SK-N-SH (cell line): Measurements from ENCODE around the gene TAF1A. TPM values are rescaled to one million over a fixed set of nuclear protein-coding genes. Genes with fewer than 3 reads are reported as not detected.
A peak's percentile ranks its signal among the peaks of the same experiment; 100 is the strongest.

ENCODE experiments used
- CTCF ChIA-PET: fragments of 300-600, 350-600 bp; formaldehyde crosslinking; extraction: SDS; loops from one replicate; lab custom pipeline; 2021; lab: Yijun Ruan, JAX
- POLR2A ChIA-PET: fragments of 350-600 bp; sonication (Branson Sonifier 250); formaldehyde crosslinking; extraction: SDS; loops from one replicate; lab custom pipeline; 2020; ENCODE audit warnings: antibody characterized with exemption, inconsistent platforms; lab: Yijun Ruan, JAX
- DNase-seq: peaks from one replicate; pipeline ENCODE4 v3.0.0; 2012
- H2AFZ ChIP-seq: fragments of 200-600 bp; sonication (generic); 2 replicates; pipeline ENCODE4 v1.8.1; 2016; ENCODE audit warnings: antibody characterized with exemption, mild to moderate bottlenecking, low read depth
- H3F3A ChIP-seq: fragments of 200-600 bp; sonication (generic); replicated peaks from 2 replicates; pipeline ENCODE3; 2016; ENCODE audit warnings: antibody characterized with exemption, mild to moderate bottlenecking; ENCODE audit not compliant: insufficient read depth
- H3K27ac ChIP-seq, 2 experiments: fragments of 200-500 bp in 1 of 2; fragments of 200-600 bp in 1 of 2; sonication (Bioruptor generic) in 1 of 2; sonication (generic), shearing (Covaris generic) in 1 of 2; 2 replicates each; pipeline versions ENCODE4 v1.5.1 to v1.6.1; 2014 to 2016; ENCODE audit warnings: low read depth in 2 of 2, inconsistent platforms in 1 of 2, low read length in 1 of 2, mild to moderate bottlenecking in 1 of 2, mixed read lengths in 1 of 2
- H3K27me3 ChIP-seq: fragments of 200-600 bp; sonication (generic), shearing (Covaris generic); 2 replicates; pipeline ENCODE4 v1.6.1; 2016; ENCODE audit warnings: mixed run types; ENCODE audit not compliant: insufficient read depth
- H3K36me3 ChIP-seq, 2 experiments: fragments of 200-500 bp in 1 of 2; fragments of 200-600 bp in 1 of 2; sonication (Bioruptor generic) in 1 of 2; sonication (generic) in 1 of 2; replicated peaks in 1 of 2; 2 replicates each; pipeline versions ENCODE3 to v1.5.1; 2014 to 2016; ENCODE audit warnings: low read length in 1 of 2, mild to moderate bottlenecking in 1 of 2; ENCODE audit not compliant: insufficient read depth in 2 of 2, control insufficient read depth in 1 of 2
- H3K4me1 ChIP-seq, 2 experiments: fragments of 200-500 bp in 1 of 2; fragments of 200-600 bp in 1 of 2; sonication (Bioruptor generic) in 1 of 2; sonication (generic), shearing (Covaris generic) in 1 of 2; 2 replicates each; pipeline versions ENCODE4 v1.5.1 to v1.6.1; 2014 to 2016; ENCODE audit warnings: low read depth in 1 of 2, low read length in 1 of 2, mixed run types in 1 of 2; ENCODE audit not compliant: insufficient read depth in 2 of 2, control insufficient read depth in 1 of 2
- H3K4me2 ChIP-seq: fragments of 200-600 bp; sonication (generic), shearing (Covaris generic); 2 replicates; pipeline ENCODE4 v1.6.1; 2017; ENCODE audit warnings: mixed run types
- H3K4me3 ChIP-seq, 2 experiments: fragments of 200-500 bp in 1 of 2; fragments of 200-600 bp in 1 of 2; sonication (Bioruptor generic) in 1 of 2; sonication (generic), shearing (Covaris generic) in 1 of 2; 2 replicates each; pipeline versions ENCODE4 v1.5.1 to v1.8.1; 2014 to 2016; ENCODE audit warnings: low read depth in 2 of 2, inconsistent platforms in 1 of 2, low read length in 1 of 2, mild to moderate bottlenecking in 1 of 2, mixed read lengths in 1 of 2, moderate library complexity in 1 of 2
- H3K79me2 ChIP-seq: fragments of 200-600 bp; sonication (generic); 2 replicates; pipeline ENCODE4 v1.8.1; 2017; ENCODE audit warnings: mild to moderate bottlenecking; ENCODE audit not compliant: insufficient read depth
- H3K9ac ChIP-seq: fragments of 200-600 bp; sonication (generic); 2 replicates; pipeline ENCODE4 v1.6.1; 2017; ENCODE audit warnings: mixed run types
- H3K9me2 ChIP-seq: fragments of 200-600 bp; sonication (generic); 2 replicates; pipeline ENCODE4 v1.6.1; 2017; ENCODE audit warnings: mixed run types
- H3K9me3 ChIP-seq: fragments of 200-600 bp; sonication (generic); 2 replicates; pipeline ENCODE4 v1.6.1; 2017; ENCODE audit warnings: mixed run types, mild to moderate bottlenecking, moderate library complexity
- H4K20me1 ChIP-seq: fragments of 200-600 bp; sonication (generic); 2 replicates; pipeline ENCODE4 v1.6.1; 2017; ENCODE audit warnings: mild to moderate bottlenecking, mixed run types; ENCODE audit not compliant: insufficient read depth
- CHD2 ChIP-seq: fragments of 150-350 bp; IDR thresholded peaks from 2 replicates; pipeline ENCODE4 v1.6.1; 2018; ENCODE audit warnings: low read length; ENCODE audit not compliant: partially characterized antibody
- ELF1 ChIP-seq: IDR thresholded peaks from 2 replicates; pipeline ENCODE4 v1.4.0; 2012
- EP300 ChIP-seq, 2 experiments: IDR thresholded peaks; 2 replicates each; pipeline versions ENCODE4 v1.4.0 to v1.6.1; 2012; ENCODE audit warnings: borderline replicate concordance in 1 of 2, low read depth in 1 of 2, low read length in 1 of 2
- EZH2phosphoT487 ChIP-seq: fragments of 200-600 bp; sonication (generic); IDR thresholded peaks from 2 replicates; pipeline ENCODE4 v1.6.1; 2017; ENCODE audit warnings: low read depth, mixed run types, mild to moderate bottlenecking, antibody characterized with exemption, moderate library complexity, borderline replicate concordance
- FOSL2 ChIP-seq: IDR thresholded peaks from 2 replicates; pipeline ENCODE4 v1.4.0; 2012; ENCODE audit warnings: low read depth, mild to moderate bottlenecking, moderate library complexity, borderline replicate concordance
- FOXJ3 ChIP-seq: sonication (generic); formaldehyde crosslinking; IDR thresholded peaks from 2 replicates; pipeline ENCODE4 v1.5.1; 2020; ENCODE audit warnings: mild to moderate bottlenecking, missing genetic modification reagents
- FOXM1 ChIP-seq: IDR thresholded peaks from 2 replicates; pipeline ENCODE4 v1.4.0; 2012; ENCODE audit warnings: low read depth, mild to moderate bottlenecking
- GABPA ChIP-seq: IDR thresholded peaks from 2 replicates; pipeline ENCODE4 v1.4.0; 2012; ENCODE audit warnings: low read depth, mild to moderate bottlenecking
- GATA2 ChIP-seq: sonication (generic); formaldehyde crosslinking; IDR thresholded peaks from 2 replicates; pipeline ENCODE4 v1.5.0; 2020; ENCODE audit warnings: mild to moderate bottlenecking, missing genetic modification reagents
- IRF3 ChIP-seq: fragments of 150-350 bp; IDR thresholded peaks from 2 replicates; pipeline ENCODE4 v1.6.1; 2016; ENCODE audit warnings: mild to moderate bottlenecking, low read depth, low read length
- MEF2A ChIP-seq: IDR thresholded peaks from 2 replicates; pipeline ENCODE4 v1.4.0; 2012; ENCODE audit warnings: low read depth, borderline replicate concordance
- NFIC ChIP-seq: IDR thresholded peaks from 2 replicates; pipeline ENCODE4 v1.4.0; 2012; ENCODE audit warnings: borderline replicate concordance
- NRF1 ChIP-seq: IDR thresholded peaks from 2 replicates; pipeline ENCODE4 v1.6.1; 2012; ENCODE audit warnings: low read depth, mild to moderate bottlenecking, low read length
- PBX3 ChIP-seq: IDR thresholded peaks from 2 replicates; pipeline ENCODE4; 2012
- POLR2AphosphoS5 ChIP-seq: IDR thresholded peaks from 2 replicates; pipeline ENCODE4 v1.6.1; 2012; ENCODE audit warnings: low read depth, low read length
- RAD21 ChIP-seq: IDR thresholded peaks from 2 replicates; pipeline ENCODE4 v1.6.1; 2012; ENCODE audit warnings: mild to moderate bottlenecking, low read length
- RCOR1 ChIP-seq: fragments of 150-350 bp; IDR thresholded peaks from 2 replicates; pipeline ENCODE4 v1.6.1; 2017; ENCODE audit warnings: antibody characterized with exemption, low read length
- RXRA ChIP-seq: IDR thresholded peaks from 2 replicates; pipeline ENCODE4 v1.4.0; 2012; ENCODE audit warnings: low read depth, mild to moderate bottlenecking, borderline replicate concordance
- SIN3A ChIP-seq: IDR thresholded peaks from 2 replicates; pipeline ENCODE4 v1.6.1; 2012; ENCODE audit warnings: low read depth, mild to moderate bottlenecking, low read length, moderate library complexity, borderline replicate concordance
- SMC3 ChIP-seq: IDR thresholded peaks from 2 replicates; pipeline ENCODE4 v1.6.1; 2012; ENCODE audit warnings: low read depth, low read length, improper control_type of control experiment
- TCF12 ChIP-seq: IDR thresholded peaks from 2 replicates; pipeline ENCODE4 v1.4.0; 2012
- TEAD4 ChIP-seq: IDR thresholded peaks from 2 replicates; pipeline ENCODE4 v1.4.0; 2012; ENCODE audit warnings: mild to moderate bottlenecking, borderline replicate concordance; ENCODE audit not compliant: insufficient read depth
- YY1 ChIP-seq: IDR thresholded peaks from 2 replicates; pipeline ENCODE4 v1.4.0; 2012; ENCODE audit warnings: low read depth, mild to moderate bottlenecking
- WGBS: methylation state at CpG from one replicate; pipeline ENCODE4 v1.1.6; 2017; ENCODE audit warnings: low lambda C conversion rate; 5-methylcytosine and 5-hydroxymethylcytosine counted together
- polyA plus RNA-seq, 3 experiments: library from polyadenylated mRNA; depleted of rRNA; stranded (reverse); fragments of >200 nt; gene quantifications; 2 replicates each; pipeline ENCODE4 v1.2.3, GENCODE V29; 2012
- TF ChIP-seq, protein P1 (sequence below): IDR thresholded peaks from 2 replicates; pipeline ENCODE4 v1.6.1; 2012; ENCODE audit warnings: mild to moderate bottlenecking, low read depth, low read length, moderate library complexity
- TF ChIP-seq, protein P2 (sequence below): fragments of 150-350 bp; IDR thresholded peaks from 2 replicates; pipeline ENCODE4 v1.6.1; 2017; ENCODE audit warnings: antibody characterized with exemption, low read length, low read depth, borderline replicate concordance

TAF1A gene
- polyA plus RNA-seq, 1 of the 3 experiments (the other 2 are of a cell fraction) = 4.6 TPM

- POLR2A ChIA-PET = no interaction called here
- no peaks in the 10 kb centered on the region for H3K9me3 ChIP-seq
- TF ChIP-seq RCOR1 (no peak), CHD2 (no peak), PBX3 (no peak), EP300 (IDR thresholded peaks at IDR 0.05; ENCODE audit: borderline replicate concordance in 1 of 2, low read depth in 1 of 2, low read length in 1 of 2) (no peak), SIN3A (0 out of 2 replicates have a peak, but pooled peaks have one; percentile 17), TEAD4 (no peak), ELF1 (no peak), MEF2A (no peak), FOSL2 (no peak), EZH2phosphoT487 (no peak), IRF3 (no peak), TCF12 (no peak), GATA2 (no peak), SMC3 (no peak), RXRA (no peak), POLR2AphosphoS5 (peak; percentile 69; the same call in 1 of the 2 replicates), FOXM1 (no peak), FOXJ3 (CRISPR knock-in tag) (no peak), GABPA (no peak), YY1 (peak; percentile 90), NRF1 (no peak), RAD21 (no peak), NFIC (no peak)
- TF ChIP-seq, protein P1, sequence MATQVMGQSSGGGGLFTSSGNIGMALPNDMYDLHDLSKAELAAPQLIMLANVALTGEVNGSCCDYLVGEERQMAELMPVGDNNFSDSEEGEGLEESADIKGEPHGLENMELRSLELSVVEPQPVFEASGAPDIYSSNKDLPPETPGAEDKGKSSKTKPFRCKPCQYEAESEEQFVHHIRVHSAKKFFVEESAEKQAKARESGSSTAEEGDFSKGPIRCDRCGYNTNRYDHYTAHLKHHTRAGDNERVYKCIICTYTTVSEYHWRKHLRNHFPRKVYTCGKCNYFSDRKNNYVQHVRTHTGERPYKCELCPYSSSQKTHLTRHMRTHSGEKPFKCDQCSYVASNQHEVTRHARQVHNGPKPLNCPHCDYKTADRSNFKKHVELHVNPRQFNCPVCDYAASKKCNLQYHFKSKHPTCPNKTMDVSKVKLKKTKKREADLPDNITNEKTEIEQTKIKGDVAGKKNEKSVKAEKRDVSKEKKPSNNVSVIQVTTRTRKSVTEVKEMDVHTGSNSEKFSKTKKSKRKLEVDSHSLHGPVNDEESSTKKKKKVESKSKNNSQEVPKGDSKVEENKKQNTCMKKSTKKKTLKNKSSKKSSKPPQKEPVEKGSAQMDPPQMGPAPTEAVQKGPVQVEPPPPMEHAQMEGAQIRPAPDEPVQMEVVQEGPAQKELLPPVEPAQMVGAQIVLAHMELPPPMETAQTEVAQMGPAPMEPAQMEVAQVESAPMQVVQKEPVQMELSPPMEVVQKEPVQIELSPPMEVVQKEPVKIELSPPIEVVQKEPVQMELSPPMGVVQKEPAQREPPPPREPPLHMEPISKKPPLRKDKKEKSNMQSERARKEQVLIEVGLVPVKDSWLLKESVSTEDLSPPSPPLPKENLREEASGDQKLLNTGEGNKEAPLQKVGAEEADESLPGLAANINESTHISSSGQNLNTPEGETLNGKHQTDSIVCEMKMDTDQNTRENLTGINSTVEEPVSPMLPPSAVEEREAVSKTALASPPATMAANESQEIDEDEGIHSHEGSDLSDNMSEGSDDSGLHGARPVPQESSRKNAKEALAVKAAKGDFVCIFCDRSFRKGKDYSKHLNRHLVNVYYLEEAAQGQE = peak; percentile 32; the same call in 1 of the 2 replicates
- TF ChIP-seq, protein P2, sequence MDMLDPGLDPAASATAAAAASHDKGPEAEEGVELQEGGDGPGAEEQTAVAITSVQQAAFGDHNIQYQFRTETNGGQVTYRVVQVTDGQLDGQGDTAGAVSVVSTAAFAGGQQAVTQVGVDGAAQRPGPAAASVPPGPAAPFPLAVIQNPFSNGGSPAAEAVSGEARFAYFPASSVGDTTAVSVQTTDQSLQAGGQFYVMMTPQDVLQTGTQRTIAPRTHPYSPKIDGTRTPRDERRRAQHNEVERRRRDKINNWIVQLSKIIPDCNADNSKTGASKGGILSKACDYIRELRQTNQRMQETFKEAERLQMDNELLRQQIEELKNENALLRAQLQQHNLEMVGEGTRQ = no peak
Observed at GRCh38 chr1:222618001-222618879, 28.5 kb upstream of the TAF1A start, which contains the start of gene MIA3. Gene MIA3 (plus strand): TSS chr1:222618097. CDS start chr1:222618111, 14 bp downstream.

More at GRCh38 chr1:222618001-222618879, 28.5 kb upstream of the TAF1A start, which contains the start of gene MIA3:
- peak within 1 kb of the TSS; percentile 81; the same call in 1 of the 2 replicates for H3K9ac ChIP-seq
- peaks cover 4 to 17% of the 10 kb centered on the region in 2 experiments for H3K36me3 ChIP-seq
- 9% methylated on average over 11 of the region's 81 CpGs for WGBS
- H3K9me2 ChIP-seq = no peaks in the 10 kb centered on the region
- H3K4me3 ChIP-seq = peak within 1 kb of the TSS; percentile 86 to 99
- peaks cover 26% of the 10 kb centered on the region for H3K79me2 ChIP-seq
- H2AFZ ChIP-seq = peak within 1 kb of the TSS; percentile 100
- H3K4me1 ChIP-seq = peaks cover 5 to 10% of the 10 kb centered on the region in 2 experiments; a peak in 2 of 4 replicates
- CTCF ChIA-PET = interaction anchor here (0.8 to 4.4 kb wide), 3 partner anchors 16 to 163 kb away, joined by 3 to 26 read pairs (median 26); no protein-coding TSS in a partner anchor
- H3F3A ChIP-seq = no peaks in the 10 kb centered on the region
- DNase-seq = peak; percentile 97
- H3K27me3 ChIP-seq = no peaks in the 10 kb centered on the region
- peak within 1 kb of the TSS; percentile 93 for H3K4me2 ChIP-seq
- no peaks in the 10 kb centered on the region for H4K20me1 ChIP-seq
- H3K27ac ChIP-seq = peak within 1 kb of the TSS; percentile 53 to 79
